GM18505 (cell line): ENCODE data around the gene ZNF467.

Source experiments
- ATAC-seq: cut with Tn5 transposase; IDR thresholded peaks from one replicate; pipeline ENCODE4 v1.9.1; 2021; ENCODE audit not compliant: unreplicated experiment
- POLR2A ChIP-seq: IDR thresholded peaks from 4 replicates; pipeline ENCODE4 v1.6.1; 2011; ENCODE audit warnings: borderline replicate concordance; ENCODE audit not compliant: insufficient read depth, insufficient read length; ENCODE audit errors: extremely low read depth

Gene ZNF467

DNA sequence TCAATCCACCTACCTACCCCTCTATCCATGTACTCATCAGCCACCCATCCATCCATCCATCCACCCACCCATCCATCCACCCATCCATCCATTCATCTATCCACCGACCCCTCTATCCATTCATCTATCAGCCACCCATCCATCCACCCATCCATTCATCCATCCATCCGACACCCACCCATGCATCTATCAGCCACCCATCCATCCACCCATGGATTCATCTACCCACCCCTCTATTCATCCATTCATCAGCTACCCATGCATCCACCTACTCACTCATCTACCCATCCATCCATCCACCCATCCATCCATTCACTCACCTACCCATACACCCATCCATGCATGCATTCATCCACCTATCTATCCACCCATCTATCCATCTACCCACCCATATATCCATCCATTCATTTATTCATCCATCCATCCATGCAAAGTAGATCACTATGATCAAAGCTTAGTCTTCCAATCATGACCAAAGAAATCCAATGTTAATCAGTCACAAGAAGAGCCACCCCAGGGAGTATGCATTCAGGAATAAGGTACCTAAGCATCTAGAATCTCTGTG lies 27.7 kb upstream of the ZNF467 start:
- TF ChIP-seq POLR2A: no peak
- ATAC-seq: no peak

DNA sequence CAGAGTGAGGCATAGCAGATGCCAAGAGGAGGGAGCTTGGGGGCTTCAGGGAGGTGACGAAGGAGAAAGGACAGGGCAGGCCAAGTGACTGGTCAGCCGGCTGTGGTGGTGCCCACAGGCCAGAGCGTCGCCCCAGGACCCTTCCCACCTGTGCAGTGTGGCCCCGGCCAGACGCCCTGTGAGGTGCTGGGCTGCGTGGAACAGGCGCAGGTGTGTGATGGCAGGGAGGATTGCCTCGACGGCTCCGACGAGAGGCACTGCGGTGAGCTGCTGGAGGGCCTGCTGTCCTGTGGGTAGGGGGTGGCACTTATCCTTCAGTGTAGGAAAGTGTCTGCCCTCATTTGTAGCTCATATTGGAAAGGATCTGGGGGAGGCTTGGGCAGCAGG lies 26.8 kb upstream of the ZNF467 start:
- ATAC-seq: no peak
- TF ChIP-seq POLR2A: no peak

DNA sequence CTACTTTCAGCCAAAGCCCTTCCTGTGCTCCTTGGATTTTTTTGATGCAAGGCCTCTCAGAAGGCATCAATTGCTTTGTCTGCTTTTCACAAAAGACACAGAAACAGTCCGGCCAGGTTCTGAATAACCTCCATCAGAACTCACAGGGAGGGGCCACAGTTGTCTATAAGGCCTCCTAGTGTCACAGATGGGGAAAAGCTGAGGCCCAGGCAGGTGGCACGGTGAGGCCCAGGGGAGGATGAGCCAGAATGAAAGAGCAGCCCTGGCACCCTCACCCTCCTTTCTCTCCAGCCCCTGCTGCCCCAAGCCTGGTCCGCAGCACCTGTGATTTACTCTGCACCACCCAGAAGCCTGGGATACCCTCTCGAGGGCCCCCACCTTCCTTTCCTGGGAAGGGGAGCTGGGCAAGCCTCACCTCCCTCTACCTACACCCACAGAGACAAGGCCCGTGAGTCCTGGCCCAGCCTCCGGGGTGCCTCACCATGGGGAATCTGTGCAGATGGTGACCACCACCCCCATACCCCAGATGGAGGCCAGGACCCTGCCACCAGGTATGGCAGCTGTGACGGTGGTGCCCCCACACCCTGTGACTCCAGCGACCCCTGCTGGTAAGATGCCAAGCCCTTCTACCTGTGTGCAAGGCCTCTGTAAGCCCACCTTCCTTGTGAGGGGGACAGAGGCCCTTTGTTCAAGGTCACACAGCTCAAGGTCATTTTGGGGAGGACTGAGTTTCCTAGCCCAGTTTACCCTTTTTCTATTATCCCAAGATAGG lies 26.2 kb upstream of the ZNF467 start:
- no peak for ATAC-seq
- TF ChIP-seq POLR2A: no peak

GRCh38 chr7:149797771-149798170 lies 24.4 kb upstream of the ZNF467 start:
- no peak for TF ChIP-seq POLR2A
- ATAC-seq: no peak

DNA sequence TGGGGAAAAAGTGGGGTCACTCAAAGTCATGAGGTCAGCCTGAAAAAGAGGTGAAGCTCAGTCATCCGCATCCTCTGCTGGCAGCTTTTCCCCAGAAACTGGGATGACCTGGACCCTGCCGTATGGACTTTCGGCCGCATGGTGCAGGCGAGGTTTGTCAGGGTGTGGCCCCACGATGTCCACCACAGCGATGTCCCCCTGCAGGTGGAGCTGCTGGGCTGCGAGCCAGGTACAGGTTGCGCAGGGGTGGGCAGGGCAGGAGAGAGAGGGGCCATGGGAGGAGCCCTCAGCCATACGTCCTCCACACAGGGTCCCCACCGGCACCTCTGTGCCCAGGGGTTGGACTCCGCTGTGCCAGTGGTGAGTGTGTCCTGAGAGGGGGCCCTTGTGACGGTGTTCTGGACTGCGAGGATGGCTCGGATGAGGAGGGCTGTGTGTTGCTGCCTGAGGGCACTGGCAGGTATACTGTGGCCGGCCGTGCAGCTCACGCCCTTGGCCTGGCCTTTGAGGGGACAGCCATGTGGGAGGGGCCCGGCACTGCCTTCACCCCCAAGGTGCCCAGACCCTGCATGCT lies 23.0 kb upstream of the ZNF467 start:
- no peak for TF ChIP-seq POLR2A
- ATAC-seq: no peak

DNA sequence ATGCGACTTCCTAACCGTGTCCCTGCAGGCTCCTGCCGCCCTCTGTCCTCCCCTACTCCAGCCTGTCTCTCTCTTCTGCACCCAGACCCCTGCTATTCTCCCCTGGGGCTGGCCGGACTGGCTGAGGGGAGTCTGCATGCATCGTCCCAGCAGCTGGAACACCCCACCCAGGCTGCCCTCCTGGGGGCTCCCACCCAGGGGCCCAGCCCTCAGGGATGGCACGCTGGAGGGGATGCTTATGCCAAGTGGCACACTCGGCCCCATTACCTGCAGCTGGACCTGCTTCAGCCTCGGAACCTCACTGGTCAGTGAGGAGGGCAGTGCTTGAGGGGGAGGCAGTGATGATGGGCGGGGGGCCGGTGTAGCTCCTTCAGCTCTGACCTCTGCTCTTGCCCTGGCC lies 21.7 kb upstream of the ZNF467 start:
- ATAC-seq: no peak
- TF ChIP-seq POLR2A: no peak

- ATAC-seq: no peak
- no peak for TF ChIP-seq POLR2A
Observed at GRCh38 chr7:149794661-149795060, 21.3 kb upstream of the ZNF467 start.

GRCh38 chr7:149793261-149793660 lies 19.9 kb upstream of the ZNF467 start:
- no peak for TF ChIP-seq POLR2A
- ATAC-seq: no peak

DNA sequence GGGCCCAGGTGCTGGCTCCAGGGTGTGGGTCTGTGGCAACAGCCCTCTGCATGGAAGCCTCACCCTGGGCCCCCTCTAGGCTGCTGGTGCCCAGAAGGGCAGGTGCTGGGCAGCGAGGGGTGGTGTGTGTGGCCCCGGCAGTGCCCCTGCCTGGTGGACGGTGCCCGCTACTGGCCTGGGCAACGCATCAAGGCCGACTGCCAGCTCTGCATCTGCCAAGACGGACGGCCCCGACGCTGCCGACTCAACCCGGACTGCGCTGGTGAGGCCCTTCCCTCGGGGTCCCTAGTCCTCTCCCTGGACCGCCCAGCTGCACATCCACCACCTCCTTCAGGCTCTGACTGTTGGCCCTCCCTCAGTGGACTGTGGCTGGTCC lies 18.8 kb upstream of the ZNF467 start:
- TF ChIP-seq POLR2A: no peak
- ATAC-seq: no peak

DNA sequence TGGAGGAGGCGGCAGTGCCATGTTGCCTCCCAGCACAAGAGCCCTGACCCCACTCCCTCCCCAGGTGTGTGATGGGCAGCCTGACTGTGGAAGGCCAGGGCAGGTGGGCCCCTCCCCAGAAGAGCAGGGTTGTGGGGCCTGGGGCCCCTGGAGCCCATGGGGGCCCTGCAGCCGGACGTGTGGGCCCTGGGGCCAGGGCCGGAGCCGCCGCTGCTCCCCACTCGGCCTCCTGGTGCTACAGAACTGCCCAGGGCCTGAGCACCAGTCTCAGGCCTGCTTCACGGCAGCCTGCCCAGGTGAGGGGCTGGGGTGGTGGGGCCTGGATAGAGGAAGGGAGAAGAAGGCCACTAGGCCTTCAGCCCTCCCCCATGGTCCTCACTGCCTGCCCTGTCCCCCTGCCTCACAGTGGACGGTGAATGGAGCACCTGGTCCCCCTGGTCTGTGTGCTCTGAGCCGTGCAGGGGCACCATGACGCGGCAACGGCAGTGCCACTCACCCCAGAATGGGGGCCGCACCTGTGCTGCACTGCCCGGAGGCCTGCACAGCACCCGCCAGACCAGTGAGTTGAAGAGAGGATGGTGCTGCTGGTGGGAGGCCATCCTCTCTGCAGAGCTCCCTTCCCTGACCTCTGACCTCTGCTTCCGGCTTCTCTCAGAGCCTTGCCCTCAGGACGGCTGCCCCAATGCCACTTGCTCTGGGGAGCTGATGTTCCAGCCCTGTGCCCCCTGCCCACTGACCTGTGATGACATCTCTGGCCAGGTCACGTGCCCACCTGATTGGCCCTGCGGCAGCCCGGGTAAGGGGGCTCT lies 18.2 kb upstream of the ZNF467 start:
- TF ChIP-seq POLR2A: no peak
- ATAC-seq: no peak

DNA sequence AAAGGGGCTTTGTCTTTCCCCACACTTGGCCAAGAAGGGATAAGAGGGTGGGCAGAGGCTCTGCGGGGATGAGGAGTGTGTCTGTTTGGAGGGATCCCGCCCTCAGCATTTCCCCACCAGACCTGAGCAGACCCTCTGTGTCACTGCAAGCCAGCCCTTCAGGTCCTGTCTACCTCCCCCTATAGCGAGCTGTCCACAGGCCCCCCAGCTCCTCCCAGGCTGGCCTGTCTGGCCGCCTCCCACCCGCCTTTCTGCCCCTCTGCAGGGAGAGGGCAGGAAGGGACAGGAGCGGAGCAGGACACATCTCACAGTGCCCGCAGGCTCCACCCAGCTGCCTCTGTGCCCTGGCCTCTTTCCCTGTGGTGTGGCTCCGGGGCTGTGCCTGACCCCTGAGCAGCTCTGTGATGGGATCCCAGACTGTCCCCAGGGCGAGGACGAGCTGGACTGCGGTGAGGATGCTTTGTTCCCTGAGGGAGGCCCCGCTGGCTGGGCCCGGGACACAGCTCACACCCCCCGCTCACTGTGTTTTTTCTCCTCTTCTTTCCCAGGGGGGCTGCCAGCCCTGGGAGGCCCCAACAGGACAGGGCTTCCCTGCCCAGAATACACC lies 17.5 kb upstream of the ZNF467 start:
- no peak for TF ChIP-seq POLR2A
- no peak for ATAC-seq

DNA sequence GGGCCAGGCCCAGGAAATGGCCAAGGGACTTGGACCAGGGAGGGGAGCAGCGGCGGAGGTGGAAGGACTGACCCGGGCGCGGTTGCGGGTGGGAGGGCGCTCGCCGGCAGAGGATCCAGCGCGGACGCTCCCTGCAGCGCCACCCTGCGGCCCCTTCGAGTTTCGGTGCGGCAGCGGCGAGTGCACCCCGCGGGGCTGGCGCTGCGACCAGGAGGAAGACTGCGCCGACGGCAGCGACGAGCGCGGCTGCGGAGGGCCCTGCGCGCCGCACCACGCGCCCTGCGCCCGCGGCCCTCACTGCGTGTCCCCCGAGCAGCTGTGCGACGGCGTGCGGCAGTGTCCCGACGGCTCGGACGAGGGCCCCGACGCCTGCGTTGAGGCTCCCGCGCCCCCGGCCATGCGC lies 16.8 kb upstream of the ZNF467 start:
- TF ChIP-seq POLR2A: no peak
- ATAC-seq: no peak

DNA sequence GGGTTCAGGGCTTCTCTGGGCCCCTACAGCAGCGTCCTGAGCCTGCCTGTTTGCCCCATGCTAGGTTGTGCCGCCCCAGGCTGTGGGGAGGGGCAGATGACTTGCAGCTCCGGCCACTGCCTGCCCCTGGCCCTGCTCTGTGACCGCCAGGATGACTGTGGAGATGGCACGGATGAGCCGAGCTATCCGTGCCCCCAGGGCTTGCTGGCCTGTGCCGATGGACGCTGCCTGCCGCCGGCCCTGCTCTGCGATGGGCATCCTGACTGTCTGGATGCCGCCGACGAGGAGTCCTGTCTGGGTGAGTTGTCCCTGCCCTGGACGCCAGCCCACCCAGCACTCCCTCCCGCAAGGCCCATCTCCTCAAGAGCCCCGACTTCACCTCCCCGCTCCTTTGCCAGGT lies 15.7 kb upstream of the ZNF467 start:
- no peak for ATAC-seq
- TF ChIP-seq POLR2A: no peak

DNA sequence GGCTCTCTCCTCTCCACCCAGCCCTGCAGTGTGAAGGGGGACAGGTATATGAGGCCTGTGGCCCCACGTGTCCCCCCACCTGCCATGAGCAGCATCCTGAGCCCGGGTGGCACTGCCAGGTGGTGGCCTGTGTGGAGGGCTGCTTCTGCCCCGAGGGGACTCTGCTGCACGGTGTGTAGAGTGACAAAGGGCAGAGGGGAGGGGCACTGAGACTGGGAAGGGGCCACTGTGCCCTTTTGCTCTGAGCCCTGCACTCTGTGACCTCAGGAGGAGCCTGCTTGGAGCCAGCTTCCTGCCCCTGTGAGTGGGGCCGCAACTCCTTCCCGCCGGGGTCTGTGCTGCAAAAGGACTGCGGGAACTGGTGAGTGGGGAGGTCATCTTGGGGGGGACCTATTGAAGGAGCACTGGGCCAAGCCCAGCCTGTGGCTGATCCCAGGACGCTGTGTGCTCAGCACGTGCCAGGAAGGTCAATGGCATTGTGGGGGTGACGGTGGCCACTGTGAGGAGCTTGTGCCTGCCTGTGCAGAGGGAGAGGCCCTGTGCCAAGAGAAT lies 15.0 kb upstream of the ZNF467 start:
- no peak for ATAC-seq
- TF ChIP-seq POLR2A: no peak
